ENCODE results near the gene PPFIA1.

Gene PPFIA1

DNA sequence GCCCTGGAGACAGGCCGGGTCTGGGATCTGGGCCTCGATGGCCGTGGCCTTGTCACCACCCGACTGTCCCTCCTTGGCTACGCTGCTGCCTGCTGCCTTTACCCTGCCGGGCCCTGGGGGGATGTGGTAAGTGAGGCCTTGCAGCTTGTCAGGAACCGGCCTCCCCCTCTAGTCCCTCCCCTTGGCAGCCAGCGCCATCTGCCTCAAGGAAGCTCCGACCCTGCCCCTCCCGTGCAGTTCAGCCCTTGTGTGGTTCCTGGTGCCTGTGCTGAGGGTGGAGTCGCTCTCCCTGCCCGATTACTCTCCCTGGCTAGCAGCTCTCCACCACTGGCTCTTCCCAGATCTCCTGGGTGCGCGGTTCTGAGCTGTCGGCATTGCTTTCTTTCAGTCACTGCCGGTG, 161.6 kb downstream of the PPFIA1 start:
- no peak for DNase-seq (ENCODE audit: low read depth)

DNA sequence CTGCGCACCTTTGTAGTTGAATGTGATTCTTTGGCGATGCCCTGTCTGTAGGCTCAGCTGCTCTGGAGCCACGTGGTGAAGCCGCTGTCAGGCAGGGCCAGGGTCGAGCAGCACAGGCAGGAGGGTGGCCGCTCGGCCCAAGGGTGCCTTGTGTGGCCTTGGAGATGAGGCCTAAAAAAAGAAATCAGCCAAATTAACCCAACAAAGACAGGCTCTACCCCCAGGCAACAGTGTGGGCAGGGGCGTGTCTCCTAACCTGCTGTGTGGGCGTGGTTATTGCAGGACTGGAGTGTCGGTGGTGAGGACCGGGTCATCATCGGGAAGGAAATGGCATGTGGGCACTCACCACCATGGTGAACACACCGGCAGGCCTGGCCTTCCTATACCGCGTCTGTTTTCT, 162.1 kb downstream of the PPFIA1 start:
- DNase-seq (ENCODE audit: low read depth): no peak

DNA sequence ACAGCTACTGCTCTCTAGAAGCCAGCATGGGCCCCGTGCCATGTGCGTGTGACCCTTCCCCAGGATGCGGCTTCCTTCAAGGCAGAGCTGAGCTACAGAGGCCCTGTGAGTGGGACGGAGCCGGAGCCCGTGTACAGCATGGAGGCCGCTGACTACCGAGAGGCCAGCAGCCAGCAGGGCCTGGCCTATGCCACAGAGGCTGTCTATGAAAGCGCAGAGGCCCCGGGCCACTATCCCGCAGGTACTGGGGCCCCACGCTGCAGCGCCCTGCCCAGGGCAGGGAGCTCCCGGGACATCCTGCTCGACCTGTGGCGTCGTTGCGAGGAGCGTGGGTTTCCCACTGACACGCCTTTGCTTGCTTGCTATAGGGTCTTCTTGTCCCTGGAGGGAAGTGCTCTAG, 162.5 kb downstream of the PPFIA1 start:
- DNase-seq (ENCODE audit: low read depth): no peak

DNA sequence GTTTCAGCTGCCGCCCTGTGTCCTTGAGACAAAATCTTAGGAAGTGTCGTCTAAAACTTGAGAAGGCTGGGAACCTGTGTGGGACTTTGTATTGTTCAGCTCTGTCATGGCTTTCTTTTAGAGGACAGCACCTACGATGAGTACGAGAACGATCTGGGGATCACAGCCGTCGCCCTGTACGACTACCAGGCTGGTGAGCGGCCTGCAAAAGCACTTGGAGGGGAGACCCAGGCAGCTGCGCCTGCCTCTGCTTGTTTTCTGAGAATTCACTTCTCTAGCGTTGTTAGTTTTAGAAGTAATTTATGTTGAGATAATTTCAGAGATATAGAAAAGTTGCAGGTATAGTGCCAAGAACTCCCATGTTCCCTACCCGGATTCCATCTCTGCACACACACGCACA, 163.0 kb downstream of the PPFIA1 start:
- no peak for DNase-seq (ENCODE audit: low read depth)

Measured in activated T-cell treated with anti-CD3 and anti-CD28 coated beads for 1 hour (primary cell).